CD1c-positive myeloid dendritic cell (primary cell): ENCODE data around the gene PITX2.

Source experiments
- DNase-seq: peaks from one replicate; pipeline ENCODE4 v3.0.0-alpha.2; 2016; ENCODE audit errors: extremely low spot score

The PITX2 gene

GRCh38 chr4:110636171-110636679 lies 13.3 kb upstream of the PITX2 start:
- no peak for DNase-seq

DNA sequence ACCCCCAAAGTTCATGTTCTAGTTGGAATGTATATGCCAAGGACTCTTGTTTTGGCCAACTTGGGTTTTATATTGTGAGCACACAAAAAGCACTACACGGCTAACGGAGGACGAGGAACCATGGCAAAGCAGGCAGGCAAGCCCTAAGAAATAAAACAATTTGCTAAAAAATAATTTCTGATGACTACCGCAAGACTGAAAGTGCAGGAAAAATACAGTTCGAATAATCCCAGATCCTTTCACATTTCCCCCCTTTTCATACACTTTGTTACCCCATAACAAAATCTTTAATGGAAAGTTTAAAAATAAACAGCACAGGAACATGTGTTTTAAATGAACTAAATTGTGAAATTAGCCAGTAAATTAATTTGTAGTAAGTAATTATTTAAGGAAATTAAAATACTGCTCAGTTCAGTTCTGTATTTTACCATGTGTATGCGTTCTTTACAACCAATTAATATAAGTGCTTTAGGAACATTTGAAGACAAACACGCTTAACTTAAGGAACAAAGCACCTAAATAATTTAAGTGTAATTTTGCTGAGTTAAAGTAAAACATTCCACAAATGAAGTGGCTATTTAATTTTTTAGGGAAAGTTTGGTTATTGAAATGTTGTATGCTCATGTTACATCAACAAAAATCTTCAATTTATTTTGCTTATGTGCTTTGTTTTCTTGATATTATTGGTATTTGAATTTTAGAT lies 12.4 kb upstream of the PITX2 start:
- no peak for DNase-seq

- DNase-seq = no peak
Observed at GRCh38 chr4:110634350-110635162, 11.7 kb upstream of the PITX2 start.

GRCh38 chr4:110633358-110634341 lies 10.8 kb upstream of the PITX2 start:
- no peak for DNase-seq

GRCh38 chr4:110632506-110633357 lies 9.9 kb upstream of the PITX2 start:
- no peak for DNase-seq

DNA sequence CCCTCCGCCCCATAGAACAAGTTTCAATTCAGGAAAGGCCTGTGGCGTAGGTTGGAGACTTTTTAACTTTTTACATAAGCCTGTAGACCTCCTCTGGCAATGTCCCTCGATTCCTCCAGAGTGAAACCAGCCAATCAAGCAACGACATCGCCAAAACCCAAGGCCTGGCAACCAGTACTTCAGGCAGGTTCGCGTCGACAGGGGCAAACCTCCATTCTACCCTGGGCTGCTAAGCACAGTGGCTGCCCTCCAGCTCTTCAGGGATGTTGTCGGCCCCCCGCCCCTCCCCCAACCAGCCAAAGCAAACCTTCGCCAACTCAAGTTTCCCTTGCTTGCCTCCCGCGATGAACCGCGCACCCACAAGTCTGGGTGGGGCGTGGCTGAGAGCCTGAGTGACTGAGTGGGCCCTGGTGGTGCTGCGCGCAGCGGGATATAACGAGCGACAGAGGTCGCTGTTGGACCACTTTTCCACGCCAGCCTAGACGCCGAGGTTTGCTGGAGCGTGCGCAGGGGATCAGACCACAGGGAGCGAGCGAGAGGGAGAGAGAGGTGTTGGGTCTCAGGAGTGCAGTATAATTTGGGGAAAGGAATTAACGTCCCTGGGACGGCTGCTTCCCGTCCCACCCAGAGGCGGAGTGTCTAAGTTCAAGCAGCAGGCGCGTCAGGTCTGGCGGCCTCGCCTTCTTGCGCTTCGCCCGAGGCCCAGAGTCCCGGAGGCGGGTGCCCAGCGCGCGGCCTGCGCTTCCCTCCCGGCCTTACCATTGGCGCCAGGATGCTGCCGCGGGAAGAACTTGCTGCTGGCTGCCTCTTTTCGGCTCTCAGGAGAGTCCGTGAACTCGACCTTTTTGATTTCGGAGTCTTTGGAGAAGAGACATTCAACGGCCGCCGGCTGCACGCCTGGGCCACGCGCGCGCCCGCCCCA lies 9.0 kb upstream of the PITX2 start:
- peak; percentile 64 for DNase-seq

DNA sequence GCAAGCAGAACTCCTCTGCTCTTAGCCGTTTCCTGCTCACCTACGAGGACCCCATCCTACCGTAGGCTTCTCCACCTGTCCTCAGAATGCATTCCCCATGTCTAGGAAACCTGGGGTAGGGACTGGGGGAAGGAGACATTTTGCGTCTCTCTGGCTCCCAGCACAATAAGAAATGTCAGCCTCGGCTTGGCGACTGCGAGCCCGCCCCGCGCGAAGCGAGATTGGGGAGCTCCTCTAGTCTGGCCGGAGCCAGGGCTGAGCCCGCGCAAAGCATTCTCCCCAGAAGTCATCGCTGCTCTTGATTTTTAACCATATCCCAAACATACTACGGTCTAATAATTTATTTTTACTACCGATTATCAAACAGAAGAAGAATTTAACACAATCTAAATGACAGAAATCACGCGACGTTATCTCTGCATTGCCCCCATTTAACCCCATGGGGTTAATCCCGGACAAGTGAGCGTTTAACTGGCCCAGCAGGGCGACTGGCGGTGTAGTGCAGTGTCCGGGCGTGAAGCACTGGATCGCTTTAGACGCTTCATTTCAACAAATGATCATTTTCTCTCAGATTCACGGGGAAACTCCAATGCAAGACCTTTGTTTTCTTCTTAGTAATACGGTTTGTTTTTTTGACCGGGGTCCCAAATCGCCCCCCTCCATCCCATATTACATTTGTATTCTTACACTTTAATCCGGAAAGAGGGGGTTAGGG lies 8.0 kb upstream of the PITX2 start:
- no peak for DNase-seq

DNA sequence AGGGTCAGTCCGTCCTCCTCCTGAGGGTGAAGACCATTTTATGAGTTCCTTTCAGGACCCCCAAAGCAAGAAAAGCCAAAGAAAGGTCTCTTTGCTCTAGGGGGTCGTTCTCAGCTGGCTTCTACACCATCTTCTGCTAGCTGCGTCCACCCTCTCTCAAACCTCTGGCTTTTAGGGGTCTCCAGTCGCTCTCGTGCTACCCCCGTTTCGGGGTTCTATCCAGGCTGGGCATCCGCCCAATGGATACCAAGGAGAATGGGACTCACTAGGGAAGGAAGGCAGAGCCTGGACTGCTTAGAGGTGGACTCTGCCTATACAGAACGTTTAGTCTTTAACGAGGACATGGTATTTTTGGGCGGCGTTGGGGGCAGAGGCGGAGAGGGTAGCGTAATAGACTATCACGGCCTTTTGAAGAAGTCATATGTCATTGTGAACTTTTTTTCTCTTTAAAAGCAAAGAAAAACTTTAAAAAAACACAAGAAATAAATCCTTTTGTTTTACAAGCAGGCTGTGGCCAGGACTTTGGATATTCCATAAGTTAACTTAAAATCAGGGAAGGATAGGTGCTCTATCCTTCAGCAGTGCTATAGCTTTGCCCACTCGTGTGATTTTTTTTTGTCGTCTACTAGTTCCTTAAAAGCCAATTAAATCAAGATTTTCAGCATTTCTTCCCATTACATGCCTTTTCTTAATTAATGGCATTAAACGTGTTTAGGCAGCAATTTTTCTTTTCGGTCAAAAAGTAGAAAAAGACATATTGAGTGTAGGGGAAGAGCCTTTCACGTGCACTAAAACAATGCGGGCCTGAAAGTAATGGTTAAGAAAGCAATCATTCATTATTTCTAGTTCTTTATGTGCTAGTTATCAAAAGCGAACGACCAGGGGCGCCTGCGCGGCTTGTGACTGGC lies 7.2 kb upstream of the PITX2 start:
- no peak for DNase-seq

DNA sequence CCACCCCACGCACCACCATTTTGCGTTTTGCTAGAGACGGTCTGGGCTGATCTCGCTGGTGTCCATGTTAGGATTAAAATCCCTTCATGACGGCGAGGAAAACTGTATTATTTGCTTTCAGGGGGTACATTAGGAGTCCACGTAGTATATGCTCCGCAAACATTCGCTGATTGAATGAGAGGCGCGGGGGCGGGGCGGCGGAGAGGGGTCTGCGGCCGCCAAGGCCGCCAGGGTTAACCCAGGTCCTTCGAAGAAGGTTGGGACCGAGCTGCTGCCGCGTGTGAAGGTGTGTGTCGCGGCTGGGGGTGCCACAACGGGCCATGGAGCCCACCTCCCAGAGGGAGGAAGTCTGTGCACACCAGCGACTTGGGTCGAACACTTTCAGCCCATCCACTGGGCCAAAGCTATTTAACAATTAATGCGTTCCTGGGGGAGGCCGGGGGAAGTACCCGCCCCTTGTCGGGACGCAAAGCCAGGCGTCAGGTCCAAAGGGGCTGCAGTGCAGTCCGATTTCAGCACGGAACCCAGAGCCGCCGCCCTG lies 6.4 kb upstream of the PITX2 start:
- no peak for DNase-seq

DNA sequence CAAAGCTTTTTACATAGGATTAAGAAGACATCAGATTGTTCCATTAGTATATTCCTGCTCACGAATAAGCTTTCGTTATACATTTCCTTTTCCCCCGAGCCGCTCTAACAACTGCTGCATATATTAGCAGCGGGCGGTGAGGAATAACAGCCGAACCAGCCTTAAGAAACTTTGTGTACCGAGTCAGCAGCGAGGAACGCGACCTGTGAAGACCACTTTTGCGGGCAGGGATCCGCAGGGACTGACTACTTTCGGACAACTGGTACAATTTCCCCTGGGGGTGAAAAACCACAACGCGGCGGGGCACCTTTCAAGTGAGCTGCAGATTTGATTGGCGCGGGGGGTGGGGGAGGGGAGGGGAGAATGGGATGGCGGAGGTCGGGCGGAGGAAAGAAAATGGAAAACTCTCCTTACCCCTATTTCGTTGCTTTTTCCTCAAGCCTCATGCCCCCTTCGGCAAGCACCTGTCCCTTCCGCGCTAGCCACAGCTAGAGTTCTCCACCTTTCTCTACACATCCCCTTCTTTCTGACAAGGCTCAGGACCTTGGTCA lies 5.9 kb upstream of the PITX2 start:
- DNase-seq = no peak

DNA sequence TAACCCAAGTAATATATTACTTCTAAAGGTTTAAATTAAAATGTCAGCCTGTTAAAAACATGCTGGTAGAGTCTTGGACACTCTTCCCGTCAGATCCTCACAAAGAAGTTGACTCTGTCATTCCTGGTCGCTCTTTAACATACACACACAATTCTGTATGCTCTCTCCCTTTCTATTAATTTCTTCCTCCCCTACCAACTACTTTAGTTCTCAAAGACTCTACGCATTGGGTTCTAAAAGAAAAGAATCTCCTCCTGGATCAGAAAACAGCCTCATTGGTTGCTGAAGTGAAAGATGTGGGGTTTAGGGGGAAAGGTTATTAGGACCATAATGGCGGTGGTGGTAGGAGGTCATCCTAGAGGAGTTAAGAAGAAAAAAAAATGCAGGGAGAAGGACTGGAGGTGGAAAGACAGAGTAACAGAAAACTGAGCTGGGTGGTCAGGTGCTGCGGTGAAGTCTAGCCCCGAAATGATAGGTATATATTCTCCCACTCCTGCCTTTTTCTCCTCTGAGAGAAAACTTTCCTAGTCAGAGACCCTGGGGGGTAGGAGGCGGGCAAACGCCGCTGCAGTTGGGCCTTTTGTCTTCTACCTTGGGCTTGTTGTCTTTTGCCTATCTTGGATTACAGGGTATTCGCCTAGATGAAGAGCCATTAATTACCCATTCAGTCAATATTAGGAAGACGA lies 5.2 kb upstream of the PITX2 start:
- DNase-seq = no peak

DNA sequence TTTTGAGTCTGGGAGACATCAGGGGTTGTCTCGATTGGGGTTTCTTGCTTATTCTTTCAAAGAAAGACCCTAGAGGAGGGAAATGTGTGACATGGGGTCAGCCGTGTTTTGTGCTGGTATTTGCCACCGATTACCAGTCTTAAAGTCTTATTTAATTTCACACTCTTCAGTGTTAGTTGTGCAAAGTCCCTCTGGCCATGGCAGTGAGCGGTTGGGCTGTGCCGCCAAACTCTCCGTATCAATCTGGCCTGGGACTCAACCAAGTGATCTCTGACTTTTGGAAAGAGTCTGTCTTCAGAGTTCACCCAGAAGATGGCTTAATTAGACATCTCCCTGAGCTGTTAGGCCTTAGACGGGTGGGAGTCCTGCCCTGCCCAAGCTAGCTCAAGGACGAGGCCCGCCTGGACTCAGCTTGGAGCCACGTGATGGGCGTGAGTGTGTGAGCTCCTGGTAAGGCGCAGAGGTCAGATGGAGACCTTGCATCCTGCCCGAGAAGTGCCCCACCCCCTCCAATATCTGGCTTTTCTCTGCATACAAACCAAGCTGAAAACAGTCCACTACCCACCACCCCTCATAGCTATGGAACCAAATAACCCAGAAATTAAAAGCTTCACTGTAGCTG lies 3.8 kb upstream of the PITX2 start:
- DNase-seq = no peak

DNA sequence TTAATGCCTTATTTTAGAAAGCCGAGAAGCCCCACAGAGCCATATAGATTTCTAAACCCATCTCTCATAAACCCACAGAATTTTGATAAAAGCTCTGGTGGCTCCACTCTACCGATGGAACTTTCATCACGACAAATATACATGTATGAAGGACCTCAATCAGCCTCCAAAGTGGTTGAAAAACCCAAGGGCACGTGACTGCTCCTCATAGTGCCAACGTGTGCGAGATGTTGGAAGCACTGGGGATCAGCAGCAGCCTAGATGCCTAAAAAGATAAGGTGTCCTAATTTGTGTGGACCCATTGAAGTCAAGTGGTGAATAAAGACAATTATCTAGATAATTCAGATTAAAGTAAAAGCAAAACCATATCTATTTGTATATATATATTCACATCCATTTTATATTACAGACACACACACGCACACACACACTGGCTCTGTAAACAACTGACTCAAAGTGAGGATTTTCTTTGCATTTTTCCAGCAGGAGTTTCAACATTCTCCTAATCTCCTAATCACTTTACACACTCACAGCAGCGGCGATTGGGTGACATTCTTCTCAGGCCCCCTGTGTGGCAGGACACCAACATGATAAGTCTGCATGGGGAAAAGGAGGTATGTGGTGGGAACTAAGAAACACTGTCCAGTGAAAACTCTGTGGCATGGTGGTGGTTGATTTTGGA lies 2.8 kb upstream of the PITX2 start:
- no peak for DNase-seq

- no peak for DNase-seq
Observed at GRCh38 chr4:110624904-110625494, 2.1 kb upstream of the PITX2 start.

DNA sequence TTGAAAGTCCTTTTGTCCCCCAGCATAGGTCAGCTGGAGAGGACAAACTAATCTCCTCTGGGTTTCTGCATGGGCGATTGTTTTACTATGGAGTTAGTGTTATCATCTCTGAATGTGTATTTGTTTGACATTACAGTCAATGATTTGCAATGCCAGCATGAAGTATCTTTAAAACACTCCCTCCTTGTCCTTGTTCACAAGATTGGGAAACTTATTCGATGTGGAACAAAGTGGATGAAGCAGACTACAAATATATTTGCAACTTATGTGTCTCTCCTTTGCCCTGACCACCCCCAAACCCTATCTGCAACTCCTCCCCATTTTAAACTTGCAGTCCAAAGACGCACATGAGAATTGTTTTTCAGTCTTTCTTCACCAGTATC lies 1.5 kb upstream of the PITX2 start:
- DNase-seq = no peak
